ENCODE data around the gene FOXL3.

DNA sequence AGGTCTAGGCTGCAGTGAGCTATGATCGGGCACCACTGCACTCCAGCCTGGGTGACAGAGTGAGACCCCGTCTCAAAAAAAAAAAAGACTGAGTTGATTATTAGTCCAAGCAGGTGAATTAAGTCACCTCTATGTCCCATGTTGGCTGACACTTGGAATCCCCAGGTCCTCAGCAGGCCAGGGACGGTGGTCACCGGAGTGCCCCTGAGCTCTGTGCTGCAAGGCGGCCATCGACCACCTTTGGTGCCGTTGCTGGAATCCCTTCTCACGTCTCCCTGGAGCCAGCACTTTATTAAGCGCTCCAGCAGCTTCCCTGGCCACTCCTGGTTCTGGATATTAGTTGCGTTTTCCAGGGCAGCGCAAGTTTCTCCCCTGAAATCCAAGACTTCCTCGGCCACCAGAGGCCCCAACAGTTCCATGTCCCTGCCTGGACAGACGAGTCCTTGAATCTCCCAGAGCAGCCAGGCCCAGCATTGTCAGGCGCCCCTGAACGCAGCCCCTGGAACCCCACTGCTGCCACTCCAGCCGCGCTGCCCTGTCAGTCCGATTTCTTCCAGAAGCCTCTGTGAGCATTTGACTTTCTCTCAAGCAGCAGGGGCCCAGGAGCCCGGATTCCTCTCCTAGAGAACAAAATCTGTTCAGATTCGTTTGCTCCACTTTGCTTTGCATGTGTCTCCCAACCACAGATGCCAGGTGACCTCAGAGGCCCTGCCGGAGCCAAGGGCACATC is 38.4 kb upstream of the FOXL3 start:
- TF ChIP-seq, protein P1, sequence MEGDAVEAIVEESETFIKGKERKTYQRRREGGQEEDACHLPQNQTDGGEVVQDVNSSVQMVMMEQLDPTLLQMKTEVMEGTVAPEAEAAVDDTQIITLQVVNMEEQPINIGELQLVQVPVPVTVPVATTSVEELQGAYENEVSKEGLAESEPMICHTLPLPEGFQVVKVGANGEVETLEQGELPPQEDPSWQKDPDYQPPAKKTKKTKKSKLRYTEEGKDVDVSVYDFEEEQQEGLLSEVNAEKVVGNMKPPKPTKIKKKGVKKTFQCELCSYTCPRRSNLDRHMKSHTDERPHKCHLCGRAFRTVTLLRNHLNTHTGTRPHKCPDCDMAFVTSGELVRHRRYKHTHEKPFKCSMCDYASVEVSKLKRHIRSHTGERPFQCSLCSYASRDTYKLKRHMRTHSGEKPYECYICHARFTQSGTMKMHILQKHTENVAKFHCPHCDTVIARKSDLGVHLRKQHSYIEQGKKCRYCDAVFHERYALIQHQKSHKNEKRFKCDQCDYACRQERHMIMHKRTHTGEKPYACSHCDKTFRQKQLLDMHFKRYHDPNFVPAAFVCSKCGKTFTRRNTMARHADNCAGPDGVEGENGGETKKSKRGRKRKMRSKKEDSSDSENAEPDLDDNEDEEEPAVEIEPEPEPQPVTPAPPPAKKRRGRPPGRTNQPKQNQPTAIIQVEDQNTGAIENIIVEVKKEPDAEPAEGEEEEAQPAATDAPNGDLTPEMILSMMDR (tag by site-specific recombination; IDR thresholded peaks at IDR 0.05), result no peak
- no peak for TF ChIP-seq ZNF670 (tag by site-specific recombination; IDR thresholded peaks at IDR 0.05; ENCODE audit: low read depth)
- TF ChIP-seq ZNF239 (tag by site-specific recombination; IDR thresholded peaks at IDR 0.05), result no peak
- TF ChIP-seq, protein P2, sequence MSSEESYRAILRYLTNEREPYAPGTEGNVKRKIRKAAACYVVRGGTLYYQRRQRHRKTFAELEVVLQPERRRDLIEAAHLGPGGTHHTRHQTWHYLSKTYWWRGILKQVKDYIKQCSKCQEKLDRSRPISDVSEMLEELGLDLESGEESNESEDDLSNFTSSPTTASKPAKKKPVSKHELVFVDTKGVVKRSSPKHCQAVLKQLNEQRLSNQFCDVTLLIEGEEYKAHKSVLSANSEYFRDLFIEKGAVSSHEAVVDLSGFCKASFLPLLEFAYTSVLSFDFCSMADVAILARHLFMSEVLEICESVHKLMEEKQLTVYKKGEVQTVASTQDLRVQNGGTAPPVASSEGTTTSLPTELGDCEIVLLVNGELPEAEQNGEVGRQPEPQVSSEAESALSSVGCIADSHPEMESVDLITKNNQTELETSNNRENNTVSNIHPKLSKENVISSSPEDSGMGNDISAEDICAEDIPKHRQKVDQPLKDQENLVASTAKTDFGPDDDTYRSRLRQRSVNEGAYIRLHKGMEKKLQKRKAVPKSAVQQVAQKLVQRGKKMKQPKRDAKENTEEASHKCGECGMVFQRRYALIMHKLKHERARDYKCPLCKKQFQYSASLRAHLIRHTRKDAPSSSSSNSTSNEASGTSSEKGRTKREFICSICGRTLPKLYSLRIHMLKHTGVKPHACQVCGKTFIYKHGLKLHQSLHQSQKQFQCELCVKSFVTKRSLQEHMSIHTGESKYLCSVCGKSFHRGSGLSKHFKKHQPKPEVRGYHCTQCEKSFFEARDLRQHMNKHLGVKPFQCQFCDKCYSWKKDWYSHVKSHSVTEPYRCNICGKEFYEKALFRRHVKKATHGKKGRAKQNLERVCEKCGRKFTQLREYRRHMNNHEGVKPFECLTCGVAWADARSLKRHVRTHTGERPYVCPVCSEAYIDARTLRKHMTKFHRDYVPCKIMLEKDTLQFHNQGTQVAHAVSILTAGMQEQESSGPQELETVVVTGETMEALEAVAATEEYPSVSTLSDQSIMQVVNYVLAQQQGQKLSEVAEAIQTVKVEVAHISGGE (tag by site-specific recombination; conservative IDR thresholded peaks at IDR 0.05; ENCODE audit: low read depth), result no peak
- TF ChIP-seq, protein P3, sequence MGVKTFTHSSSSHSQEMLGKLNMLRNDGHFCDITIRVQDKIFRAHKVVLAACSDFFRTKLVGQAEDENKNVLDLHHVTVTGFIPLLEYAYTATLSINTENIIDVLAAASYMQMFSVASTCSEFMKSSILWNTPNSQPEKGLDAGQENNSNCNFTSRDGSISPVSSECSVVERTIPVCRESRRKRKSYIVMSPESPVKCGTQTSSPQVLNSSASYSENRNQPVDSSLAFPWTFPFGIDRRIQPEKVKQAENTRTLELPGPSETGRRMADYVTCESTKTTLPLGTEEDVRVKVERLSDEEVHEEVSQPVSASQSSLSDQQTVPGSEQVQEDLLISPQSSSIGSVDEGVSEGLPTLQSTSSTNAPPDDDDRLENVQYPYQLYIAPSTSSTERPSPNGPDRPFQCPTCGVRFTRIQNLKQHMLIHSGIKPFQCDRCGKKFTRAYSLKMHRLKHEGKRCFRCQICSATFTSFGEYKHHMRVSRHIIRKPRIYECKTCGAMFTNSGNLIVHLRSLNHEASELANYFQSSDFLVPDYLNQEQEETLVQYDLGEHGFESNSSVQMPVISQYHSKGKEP (tag by site-specific recombination; IDR thresholded peaks at IDR 0.05), result no peak
- TF ChIP-seq ZNF629 (tag by site-specific recombination; IDR thresholded peaks at IDR 0.05), result no peak
- no peak for TF ChIP-seq ZFP37 (tag by site-specific recombination; IDR thresholded peaks at IDR 0.05)
- TF ChIP-seq, protein P4, sequence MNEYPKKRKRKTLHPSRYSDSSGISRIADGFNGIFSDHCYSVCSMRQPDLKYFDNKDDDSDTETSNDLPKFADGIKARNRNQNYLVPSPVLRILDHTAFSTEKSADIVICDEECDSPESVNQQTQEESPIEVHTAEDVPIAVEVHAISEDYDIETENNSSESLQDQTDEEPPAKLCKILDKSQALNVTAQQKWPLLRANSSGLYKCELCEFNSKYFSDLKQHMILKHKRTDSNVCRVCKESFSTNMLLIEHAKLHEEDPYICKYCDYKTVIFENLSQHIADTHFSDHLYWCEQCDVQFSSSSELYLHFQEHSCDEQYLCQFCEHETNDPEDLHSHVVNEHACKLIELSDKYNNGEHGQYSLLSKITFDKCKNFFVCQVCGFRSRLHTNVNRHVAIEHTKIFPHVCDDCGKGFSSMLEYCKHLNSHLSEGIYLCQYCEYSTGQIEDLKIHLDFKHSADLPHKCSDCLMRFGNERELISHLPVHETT (tag by site-specific recombination; IDR thresholded peaks at IDR 0.05), result no peak
- no peak for TF ChIP-seq ZBTB7A (tag by site-specific recombination; IDR thresholded peaks at IDR 0.05; ENCODE audit: low read depth)
- TF ChIP-seq ZNF366 (tag by site-specific recombination; conservative IDR thresholded peaks at IDR 0.05), result no peak
- TF ChIP-seq BCL11A (tag by site-specific recombination; IDR thresholded peaks at IDR 0.05; ENCODE audit: low read depth), result no peak
- TF ChIP-seq ZNF707 (tag by site-specific recombination; IDR thresholded peaks at IDR 0.05), result no peak
